ENCODE data around the gene DHH. TPM values are rescaled to one million over a fixed set of nuclear protein-coding genes. Genes with fewer than 3 reads are reported as not detected.

The DHH gene
- total RNA-seq, 1 donor from 2014 or later: 0.34 TPM

DNA sequence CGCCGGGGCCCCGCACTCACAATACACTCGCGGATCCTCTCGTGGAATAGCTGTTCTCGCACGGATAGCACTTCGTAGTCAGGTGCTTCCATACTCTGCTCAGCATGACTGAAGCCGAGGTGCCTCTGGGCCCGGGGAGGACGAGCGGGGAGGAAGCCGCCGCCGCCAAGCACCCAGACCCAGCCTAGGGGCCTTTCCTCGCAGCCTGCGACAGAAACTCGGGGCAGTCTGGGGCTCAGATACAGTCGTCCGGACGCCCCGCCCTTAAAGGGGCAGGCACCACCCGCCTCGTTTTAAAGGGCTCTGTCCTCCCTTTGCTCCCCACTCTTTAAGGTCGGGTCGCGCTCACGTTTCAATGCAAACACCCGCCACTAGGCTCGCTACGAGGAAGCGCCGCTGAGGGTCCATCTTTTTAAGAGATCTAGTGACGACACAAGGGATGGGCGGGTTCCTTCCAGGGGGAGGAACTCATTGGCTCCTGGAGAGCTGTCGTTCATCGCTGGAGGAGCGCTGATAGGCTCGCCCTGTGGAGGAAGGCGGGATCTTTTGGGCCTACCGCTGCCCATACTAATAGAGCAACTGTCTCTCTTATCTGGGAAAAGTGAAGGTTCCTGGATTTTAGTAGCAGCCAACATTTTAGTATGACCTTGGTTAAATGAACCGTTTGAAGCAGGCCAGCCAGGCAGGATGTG lies 16.0 kb upstream of the DHH start, which contains the start of gene LMBR1L:
Gene LMBR1L (minus strand): TSS at position 384 of the 692 bp plus-strand sequence. CDS start 292 bp downstream, at position 92.
- H3K27me3 Mint-ChIP-seq: no peaks in the 10 kb centered on the region
- TF ChIP-seq, protein P1, sequence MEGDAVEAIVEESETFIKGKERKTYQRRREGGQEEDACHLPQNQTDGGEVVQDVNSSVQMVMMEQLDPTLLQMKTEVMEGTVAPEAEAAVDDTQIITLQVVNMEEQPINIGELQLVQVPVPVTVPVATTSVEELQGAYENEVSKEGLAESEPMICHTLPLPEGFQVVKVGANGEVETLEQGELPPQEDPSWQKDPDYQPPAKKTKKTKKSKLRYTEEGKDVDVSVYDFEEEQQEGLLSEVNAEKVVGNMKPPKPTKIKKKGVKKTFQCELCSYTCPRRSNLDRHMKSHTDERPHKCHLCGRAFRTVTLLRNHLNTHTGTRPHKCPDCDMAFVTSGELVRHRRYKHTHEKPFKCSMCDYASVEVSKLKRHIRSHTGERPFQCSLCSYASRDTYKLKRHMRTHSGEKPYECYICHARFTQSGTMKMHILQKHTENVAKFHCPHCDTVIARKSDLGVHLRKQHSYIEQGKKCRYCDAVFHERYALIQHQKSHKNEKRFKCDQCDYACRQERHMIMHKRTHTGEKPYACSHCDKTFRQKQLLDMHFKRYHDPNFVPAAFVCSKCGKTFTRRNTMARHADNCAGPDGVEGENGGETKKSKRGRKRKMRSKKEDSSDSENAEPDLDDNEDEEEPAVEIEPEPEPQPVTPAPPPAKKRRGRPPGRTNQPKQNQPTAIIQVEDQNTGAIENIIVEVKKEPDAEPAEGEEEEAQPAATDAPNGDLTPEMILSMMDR (IDR thresholded peaks at IDR 0.05; ENCODE audit: unreplicated experiment): peak; percentile 55
- peak; percentile 86 for DNase-seq (ENCODE audit: low spot score, unreplicated experiment)
- no peaks in the 10 kb centered on the region for H3K36me3 Mint-ChIP-seq (ENCODE audit: insufficient read depth)
- H3K27ac Mint-ChIP-seq: peak within 1 kb of the TSS; percentile 99
- H3K4me3 Mint-ChIP-seq (ENCODE audit: low read depth): peak within 1 kb of the TSS; percentile 98
- no peaks in the 10 kb centered on the region for H3K9me3 Mint-ChIP-seq (ENCODE audit: low read depth)
- peaks cover 19% of the 10 kb centered on the region for H3K4me1 Mint-ChIP-seq (ENCODE audit: low read depth)

GRCh38 chr12:49109641-49110463 lies 15.3 kb upstream of the DHH start:
- no peak for DNase-seq (ENCODE audit: low spot score, unreplicated experiment)
- peaks cover 19% of the 10 kb centered on the region for H3K4me1 Mint-ChIP-seq (ENCODE audit: low read depth)

GRCh38 chr12:49108958-49109404 lies 14.4 kb upstream of the DHH start:
- H3K27me3 Mint-ChIP-seq: no peaks in the 10 kb centered on the region
- no peaks in the 10 kb centered on the region for H3K9me3 Mint-ChIP-seq (ENCODE audit: low read depth)
- H3K4me3 Mint-ChIP-seq (ENCODE audit: low read depth): peak overlapping the region; percentile 98
- H3K36me3 Mint-ChIP-seq (ENCODE audit: insufficient read depth): peaks cover 4% of the 10 kb centered on the region
- TF ChIP-seq, protein P1 (IDR thresholded peaks at IDR 0.05; ENCODE audit: unreplicated experiment): no peak
- H3K27ac Mint-ChIP-seq: peak overlapping the region; percentile 96
- no peak for DNase-seq (ENCODE audit: low spot score, unreplicated experiment)
- H3K4me1 Mint-ChIP-seq (ENCODE audit: low read depth): peaks cover 19% of the 10 kb centered on the region

More at GRCh38 chr12:49109641-49110463, 15.3 kb upstream of the DHH start:
- no peaks in the 10 kb centered on the region for H3K9me3 Mint-ChIP-seq (ENCODE audit: low read depth)
- TF ChIP-seq, protein P1 (IDR thresholded peaks at IDR 0.05; ENCODE audit: unreplicated experiment): no peak
- no peaks in the 10 kb centered on the region for H3K27me3 Mint-ChIP-seq
- peaks cover 2% of the 10 kb centered on the region for H3K36me3 Mint-ChIP-seq (ENCODE audit: insufficient read depth)
- H3K4me3 Mint-ChIP-seq (ENCODE audit: low read depth): peak overlapping the region; percentile 98
- peak overlapping the region; percentile 99 for H3K27ac Mint-ChIP-seq

GRCh38 chr12:49105504-49106084 lies 11.0 kb upstream of the DHH start:
- TF ChIP-seq, protein P1 (IDR thresholded peaks at IDR 0.05; ENCODE audit: unreplicated experiment): no peak
- no peak for DNase-seq (ENCODE audit: low spot score, unreplicated experiment)
- H3K36me3 Mint-ChIP-seq (ENCODE audit: insufficient read depth): peaks cover 8% of the 10 kb centered on the region
- H3K9me3 Mint-ChIP-seq (ENCODE audit: low read depth): no peaks in the 10 kb centered on the region
- no peak overlapping the region for H3K4me3 Mint-ChIP-seq (ENCODE audit: low read depth)
- no peaks in the 10 kb centered on the region for H3K27me3 Mint-ChIP-seq
- no peak overlapping the region for H3K27ac Mint-ChIP-seq
- H3K4me1 Mint-ChIP-seq (ENCODE audit: low read depth): peaks cover 15% of the 10 kb centered on the region

GRCh38 chr12:49104822-49105221 lies 10.2 kb upstream of the DHH start:
- Mint-ChIP-seq H3K36me3 (ENCODE audit: insufficient read depth) (peaks cover 10% of the 10 kb centered on the region), H3K27ac (no peak overlapping the region), H3K4me3 (ENCODE audit: low read depth) (no peak overlapping the region), H3K27me3 (no peaks in the 10 kb centered on the region), H3K4me1 (ENCODE audit: low read depth) (peaks cover 14% of the 10 kb centered on the region), H3K9me3 (ENCODE audit: low read depth) (no peaks in the 10 kb centered on the region)
- DNase-seq (ENCODE audit: low spot score, unreplicated experiment): no peak
- TF ChIP-seq, protein P1 (IDR thresholded peaks at IDR 0.05; ENCODE audit: unreplicated experiment): no peak
